ENCODE measurements around the gene IL19.

Gene IL19

DNA sequence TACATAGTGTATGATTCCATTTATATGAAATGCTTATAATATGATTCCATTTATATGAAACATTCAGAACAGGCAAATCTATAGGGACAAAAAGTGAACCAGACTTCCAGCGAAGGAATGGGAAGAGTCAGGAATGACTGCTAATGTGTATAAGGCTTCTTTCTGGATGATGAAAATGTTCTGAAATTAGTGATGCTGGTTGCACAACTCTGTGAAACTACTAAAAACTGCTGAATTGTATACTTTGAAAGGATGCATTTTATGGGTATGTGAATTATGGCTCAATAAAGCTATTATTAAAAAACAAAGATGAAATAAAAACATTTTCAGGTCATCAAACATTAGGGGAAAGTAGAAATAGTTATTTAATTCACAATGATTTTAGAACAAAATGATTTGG is 112.6 kb downstream of the IL19 start:
- H3K27me3 ChIP-seq (ENCODE audit: insufficient read depth, poor library complexity, severe bottlenecking), result peaks cover 9% of the 10 kb centered on the region
- TF ChIP-seq POLR2AphosphoS5 (IDR thresholded peaks at IDR 0.05; ENCODE audit: low read depth) (no peak), GABPA (IDR thresholded peaks at IDR 0.05; ENCODE audit: low read depth) (no peak), SPI1 (IDR thresholded peaks at IDR 0.05; ENCODE audit: borderline replicate concordance, low read depth) (no peak)
- TF ChIP-seq, protein P1, sequence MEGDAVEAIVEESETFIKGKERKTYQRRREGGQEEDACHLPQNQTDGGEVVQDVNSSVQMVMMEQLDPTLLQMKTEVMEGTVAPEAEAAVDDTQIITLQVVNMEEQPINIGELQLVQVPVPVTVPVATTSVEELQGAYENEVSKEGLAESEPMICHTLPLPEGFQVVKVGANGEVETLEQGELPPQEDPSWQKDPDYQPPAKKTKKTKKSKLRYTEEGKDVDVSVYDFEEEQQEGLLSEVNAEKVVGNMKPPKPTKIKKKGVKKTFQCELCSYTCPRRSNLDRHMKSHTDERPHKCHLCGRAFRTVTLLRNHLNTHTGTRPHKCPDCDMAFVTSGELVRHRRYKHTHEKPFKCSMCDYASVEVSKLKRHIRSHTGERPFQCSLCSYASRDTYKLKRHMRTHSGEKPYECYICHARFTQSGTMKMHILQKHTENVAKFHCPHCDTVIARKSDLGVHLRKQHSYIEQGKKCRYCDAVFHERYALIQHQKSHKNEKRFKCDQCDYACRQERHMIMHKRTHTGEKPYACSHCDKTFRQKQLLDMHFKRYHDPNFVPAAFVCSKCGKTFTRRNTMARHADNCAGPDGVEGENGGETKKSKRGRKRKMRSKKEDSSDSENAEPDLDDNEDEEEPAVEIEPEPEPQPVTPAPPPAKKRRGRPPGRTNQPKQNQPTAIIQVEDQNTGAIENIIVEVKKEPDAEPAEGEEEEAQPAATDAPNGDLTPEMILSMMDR (IDR thresholded peaks at IDR 0.05; ENCODE audit: insufficient read depth, low read length), result no peak
- TF ChIP-seq, protein P2, sequence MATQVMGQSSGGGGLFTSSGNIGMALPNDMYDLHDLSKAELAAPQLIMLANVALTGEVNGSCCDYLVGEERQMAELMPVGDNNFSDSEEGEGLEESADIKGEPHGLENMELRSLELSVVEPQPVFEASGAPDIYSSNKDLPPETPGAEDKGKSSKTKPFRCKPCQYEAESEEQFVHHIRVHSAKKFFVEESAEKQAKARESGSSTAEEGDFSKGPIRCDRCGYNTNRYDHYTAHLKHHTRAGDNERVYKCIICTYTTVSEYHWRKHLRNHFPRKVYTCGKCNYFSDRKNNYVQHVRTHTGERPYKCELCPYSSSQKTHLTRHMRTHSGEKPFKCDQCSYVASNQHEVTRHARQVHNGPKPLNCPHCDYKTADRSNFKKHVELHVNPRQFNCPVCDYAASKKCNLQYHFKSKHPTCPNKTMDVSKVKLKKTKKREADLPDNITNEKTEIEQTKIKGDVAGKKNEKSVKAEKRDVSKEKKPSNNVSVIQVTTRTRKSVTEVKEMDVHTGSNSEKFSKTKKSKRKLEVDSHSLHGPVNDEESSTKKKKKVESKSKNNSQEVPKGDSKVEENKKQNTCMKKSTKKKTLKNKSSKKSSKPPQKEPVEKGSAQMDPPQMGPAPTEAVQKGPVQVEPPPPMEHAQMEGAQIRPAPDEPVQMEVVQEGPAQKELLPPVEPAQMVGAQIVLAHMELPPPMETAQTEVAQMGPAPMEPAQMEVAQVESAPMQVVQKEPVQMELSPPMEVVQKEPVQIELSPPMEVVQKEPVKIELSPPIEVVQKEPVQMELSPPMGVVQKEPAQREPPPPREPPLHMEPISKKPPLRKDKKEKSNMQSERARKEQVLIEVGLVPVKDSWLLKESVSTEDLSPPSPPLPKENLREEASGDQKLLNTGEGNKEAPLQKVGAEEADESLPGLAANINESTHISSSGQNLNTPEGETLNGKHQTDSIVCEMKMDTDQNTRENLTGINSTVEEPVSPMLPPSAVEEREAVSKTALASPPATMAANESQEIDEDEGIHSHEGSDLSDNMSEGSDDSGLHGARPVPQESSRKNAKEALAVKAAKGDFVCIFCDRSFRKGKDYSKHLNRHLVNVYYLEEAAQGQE (IDR thresholded peaks at IDR 0.05; ENCODE audit: insufficient replicate concordance, low read depth), result no peak
- no peak overlapping the region for H3K27ac ChIP-seq (replicated peaks)
- DNase-seq (ENCODE audit: low read depth in 1 of 2, low spot score in 1 of 2), result no peak
- H3K4me3 ChIP-seq (replicated peaks; ENCODE audit: insufficient read depth, low read length), result no peak overlapping the region

DNA sequence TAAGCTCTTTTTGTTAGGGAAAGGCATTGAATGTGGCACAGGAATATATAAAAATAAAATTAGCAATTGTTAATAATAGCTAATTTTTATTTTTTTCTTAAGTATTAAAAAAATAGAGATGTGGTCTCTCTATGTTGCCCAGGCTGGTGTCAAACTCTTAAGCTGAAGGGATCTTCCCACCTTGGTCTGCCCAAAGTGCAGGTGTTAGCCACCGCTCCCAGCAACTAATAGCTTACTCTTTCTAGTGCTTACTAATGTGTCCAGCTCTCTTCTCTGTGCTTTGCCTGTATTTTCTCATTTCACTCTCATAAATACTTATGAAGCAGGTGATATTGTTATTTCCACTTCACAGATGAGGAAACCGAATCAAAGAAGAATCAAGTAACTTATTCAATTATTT is 113.3 kb downstream of the IL19 start:
- DNase-seq (ENCODE audit: low read depth in 1 of 2, low spot score in 1 of 2), result no peak
- no peak overlapping the region for H3K27ac ChIP-seq (replicated peaks)
- TF ChIP-seq, protein P1 (IDR thresholded peaks at IDR 0.05; ENCODE audit: insufficient read depth, low read length), result no peak
- TF ChIP-seq SPI1 (IDR thresholded peaks at IDR 0.05; ENCODE audit: borderline replicate concordance, low read depth) (no peak), GABPA (IDR thresholded peaks at IDR 0.05; ENCODE audit: low read depth) (no peak), POLR2AphosphoS5 (IDR thresholded peaks at IDR 0.05; ENCODE audit: low read depth) (no peak)
- TF ChIP-seq, protein P2 (IDR thresholded peaks at IDR 0.05; ENCODE audit: insufficient replicate concordance, low read depth), result no peak
- no peak overlapping the region for H3K4me3 ChIP-seq (replicated peaks; ENCODE audit: insufficient read depth, low read length)
- H3K27me3 ChIP-seq (ENCODE audit: insufficient read depth, poor library complexity, severe bottlenecking), result peaks cover 14% of the 10 kb centered on the region

DNA sequence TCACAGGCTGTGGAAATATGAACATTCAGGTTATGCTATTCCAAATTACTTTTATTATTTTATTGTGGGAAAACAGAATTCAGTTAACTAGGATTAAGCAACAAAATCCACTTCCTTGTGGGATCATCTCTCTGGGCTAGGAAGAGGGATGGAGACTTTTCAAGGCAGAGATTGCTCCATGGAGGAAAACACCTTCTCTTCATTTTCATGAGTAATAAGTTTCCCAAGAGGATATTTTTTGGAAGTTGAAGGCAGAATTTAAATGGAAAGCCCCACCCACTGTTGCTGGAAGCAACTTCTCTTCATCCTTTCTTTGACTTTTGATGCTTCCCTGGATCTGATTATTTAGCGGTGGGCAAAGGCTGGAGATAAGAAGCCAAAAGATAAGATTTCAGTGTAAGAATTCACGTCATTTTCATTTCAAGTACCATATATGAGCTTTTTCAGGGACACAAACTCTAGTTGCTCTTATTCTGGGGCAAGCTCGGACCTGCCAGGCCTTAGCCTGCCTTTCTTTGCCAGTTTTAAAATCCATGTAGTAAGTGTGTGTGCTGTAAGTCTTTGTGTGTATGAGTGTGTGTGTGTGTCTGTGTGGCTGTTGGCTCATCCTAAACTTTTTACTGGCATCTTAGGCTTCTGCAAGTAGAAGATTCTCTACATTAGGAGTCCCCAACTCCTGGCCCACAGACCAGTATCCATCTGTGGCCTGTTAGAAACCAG is 114.9 kb downstream of the IL19 start:
- Histone ChIP-seq H3K4me3 (replicated peaks; ENCODE audit: insufficient read depth, low read length) (no peak overlapping the region), H3K27ac (replicated peaks) (no peak overlapping the region), H3K27me3 (ENCODE audit: insufficient read depth, poor library complexity, severe bottlenecking) (peaks cover 14% of the 10 kb centered on the region)
- no peak for DNase-seq (ENCODE audit: low read depth in 1 of 2, low spot score in 1 of 2)
- TF ChIP-seq SPI1 (IDR thresholded peaks at IDR 0.05; ENCODE audit: borderline replicate concordance, low read depth) (no peak), GABPA (IDR thresholded peaks at IDR 0.05; ENCODE audit: low read depth) (no peak), POLR2AphosphoS5 (IDR thresholded peaks at IDR 0.05; ENCODE audit: low read depth) (no peak)
- TF ChIP-seq, protein P1 (IDR thresholded peaks at IDR 0.05; ENCODE audit: insufficient read depth, low read length), result no peak
- TF ChIP-seq, protein P2 (IDR thresholded peaks at IDR 0.05; ENCODE audit: insufficient replicate concordance, low read depth), result no peak
